Upper lobe of left lung (tissue), 6 donors: ENCODE results near the gene FOXD1. TPM values are rescaled to one million over a fixed set of nuclear protein-coding genes. Genes with fewer than 3 reads are reported as not detected.

Experiments
- total RNA-seq, 6 donors: library from RNA; depleted of rRNA in 4 of 6; stranded (reverse); fragments of >200 nt in 4 of 6; gene quantifications; one replicate each; pipeline versions ENCODE4 v1.1.0 to v1.2.1, GENCODE V29; 2016 to 2021
- donor health status: DM: no; HTN: no; CAD: no; lungs with moderate emphysema.
- donor health status: DM: no; HTN: yes; CAD: no; lungs with severe emphysema.

The FOXD1 gene
- total RNA-seq, 6 donors from 2014 or later, result 0.54 to 0.79 (median 0.67) TPM; not detected in 2

Other genes with a start within 250 kb of the FOXD1 start
- 100 to 1,000 TPM; 152 to 415 (median 344) TPM for gene BTF3, start 49.7 kb upstream of the FOXD1 start, total RNA-seq
- gene ANKRA2, start 116.9 kb upstream of the FOXD1 start, total RNA-seq, result 10 to 100 TPM; 14.1 to 84.9 (median 19.7) TPM
- gene UTP15, start 117.0 kb upstream of the FOXD1 start, total RNA-seq, result 10 to 100 TPM in 5 of 6 donors, 1 to 10 TPM in 1; 8.8 to 28.6 (median 16.5) TPM
- 10 to 100 TPM; 14.4 to 47.1 (median 24.4) TPM for gene ARHGEF28, start 177.4 kb upstream of the FOXD1 start, total RNA-seq